ENCODE data around the gene NATD1. TPM values are rescaled to one million over a fixed set of nuclear protein-coding genes. Genes with fewer than 3 reads are reported as not detected.

NATD1 gene
- polyA plus RNA-seq, 2 of the 4 experiments (the other 2 are of a cell fraction): 1.1 to 1.6 TPM

DNA sequence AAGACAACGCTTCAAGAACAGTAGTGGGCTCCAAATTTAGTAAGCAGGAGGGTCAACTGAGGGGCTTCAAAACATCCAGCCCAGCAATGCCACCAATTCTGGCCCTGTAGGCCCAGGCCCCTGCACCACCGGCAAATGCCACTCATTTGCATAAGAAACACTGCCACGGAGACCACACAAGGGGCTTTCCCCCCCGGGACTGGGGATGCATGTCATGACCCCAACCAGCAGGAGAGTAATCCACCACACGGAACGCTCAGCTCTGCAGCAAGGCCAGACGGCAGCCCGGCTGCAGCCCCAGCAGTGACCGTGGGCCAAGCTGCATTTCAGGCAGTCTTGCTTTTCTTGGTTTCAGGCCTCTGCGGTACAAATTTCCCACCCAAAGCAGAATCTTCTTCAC lies 53.4 kb downstream of the NATD1 start:
- ATAC-seq: no peak

DNA sequence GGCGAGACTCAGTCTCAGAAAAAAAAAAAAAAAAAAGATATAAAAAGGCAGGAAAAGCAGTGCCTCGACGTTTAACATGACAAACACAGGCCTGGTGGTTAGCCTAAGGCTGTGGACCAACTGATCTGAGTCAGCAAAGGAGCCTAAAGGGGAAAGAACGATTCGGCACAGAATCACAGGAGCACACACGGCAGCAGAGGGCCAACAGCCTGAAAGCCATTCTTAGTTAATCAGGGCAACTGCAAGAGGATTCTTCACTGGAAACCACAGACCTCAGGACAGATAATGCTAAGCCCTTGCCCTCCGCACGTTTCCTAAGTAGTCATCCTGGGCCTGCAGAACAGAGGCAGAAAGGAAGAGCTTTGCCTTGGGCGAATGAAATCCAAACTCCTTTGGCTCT lies 53.9 kb downstream of the NATD1 start:
- no peak for DNase-seq (ENCODE audit: low read depth in 1 of 2, low spot score in 1 of 2)
- H3K4me3 ChIP-seq: no peak overlapping the region
- H3K4me1 ChIP-seq: no peaks in the 10 kb centered on the region
- CTCF ChIA-PET: interaction anchor here (1.5 to 2.3 kb wide), 2 partner anchors 9 to 14 kb away, joined by 3 to 4 read pairs; no protein-coding TSS in a partner anchor
- 81% methylated on average over 9 of the region's 9 CpGs for WGBS (ENCODE audit: missing lambda C conversion rate)
- no peak for ATAC-seq
- POLR2A ChIA-PET: no interaction called here
- TF ChIP-seq EP300 (IDR thresholded peaks at IDR 0.05) (no peak), CBX2 (IDR thresholded peaks at IDR 0.05; ENCODE audit: borderline replicate concordance, low read depth) (no peak), FOSB (CRISPR knock-in tag; IDR thresholded peaks at IDR 0.05) (no peak), MAFK (IDR thresholded peaks at IDR 0.05; ENCODE audit: partially characterized antibody) (no peak), RFX5 (IDR thresholded peaks at IDR 0.05) (no peak), NFE2L2 (conservative IDR thresholded peaks at IDR 0.05; ENCODE audit: low read length) (no peak), PHF8 (IDR thresholded peaks at IDR 0.05; ENCODE audit: borderline replicate concordance, low read depth) (no peak), HDAC2 (IDR thresholded peaks at IDR 0.05) (no peak), BHLHE40 (IDR thresholded peaks at IDR 0.05; ENCODE audit: low read depth, low read length) (no peak), JUN (IDR thresholded peaks at IDR 0.05) (no peak)
- TF ChIP-seq, protein P1, sequence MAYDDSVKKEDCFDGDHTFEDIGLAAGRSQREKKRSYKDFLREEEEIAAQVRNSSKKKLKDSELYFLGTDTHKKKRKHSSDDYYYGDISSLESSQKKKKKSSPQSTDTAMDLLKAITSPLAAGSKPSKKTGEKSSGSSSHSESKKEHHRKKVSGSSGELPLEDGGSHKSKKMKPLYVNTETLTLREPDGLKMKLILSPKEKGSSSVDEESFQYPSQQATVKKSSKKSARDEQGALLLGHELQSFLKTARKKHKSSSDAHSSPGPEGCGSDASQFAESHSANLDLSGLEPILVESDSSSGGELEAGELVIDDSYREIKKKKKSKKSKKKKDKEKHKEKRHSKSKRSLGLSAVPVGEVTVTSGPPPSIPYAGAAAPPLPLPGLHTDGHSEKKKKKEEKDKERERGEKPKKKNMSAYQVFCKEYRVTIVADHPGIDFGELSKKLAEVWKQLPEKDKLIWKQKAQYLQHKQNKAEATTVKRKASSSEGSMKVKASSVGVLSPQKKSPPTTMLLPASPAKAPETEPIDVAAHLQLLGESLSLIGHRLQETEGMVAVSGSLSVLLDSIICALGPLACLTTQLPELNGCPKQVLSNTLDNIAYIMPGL (CRISPR knock-in tag; IDR thresholded peaks at IDR 0.05; ENCODE audit: borderline replicate concordance): no peak
- TF ChIP-seq, protein P2, sequence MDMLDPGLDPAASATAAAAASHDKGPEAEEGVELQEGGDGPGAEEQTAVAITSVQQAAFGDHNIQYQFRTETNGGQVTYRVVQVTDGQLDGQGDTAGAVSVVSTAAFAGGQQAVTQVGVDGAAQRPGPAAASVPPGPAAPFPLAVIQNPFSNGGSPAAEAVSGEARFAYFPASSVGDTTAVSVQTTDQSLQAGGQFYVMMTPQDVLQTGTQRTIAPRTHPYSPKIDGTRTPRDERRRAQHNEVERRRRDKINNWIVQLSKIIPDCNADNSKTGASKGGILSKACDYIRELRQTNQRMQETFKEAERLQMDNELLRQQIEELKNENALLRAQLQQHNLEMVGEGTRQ (IDR thresholded peaks at IDR 0.05): no peak
- H3K27ac ChIP-seq: no peak overlapping the region
- H3K9me3 ChIP-seq: no peaks in the 10 kb centered on the region
- H3K4me2 ChIP-seq: no peak overlapping the region
- no peak for FAIRE-seq

More for the DNA sequence above, 53.4 kb downstream of the NATD1 start:
- DNase-seq (ENCODE audit: low read depth in 1 of 2, low spot score in 1 of 2) (no peak), FAIRE-seq (no peak)
- 89% methylated on average over 10 of the region's 10 CpGs for WGBS (ENCODE audit: missing lambda C conversion rate)
- POLR2A ChIA-PET: no interaction called here
- Histone ChIP-seq H3K27ac (no peak overlapping the region), H3K4me2 (no peak overlapping the region), H3K4me3 (no peak overlapping the region), H3K4me1 (no peaks in the 10 kb centered on the region), H3K9me3 (no peaks in the 10 kb centered on the region)
- CTCF ChIA-PET: interaction anchor here (1.0 to 2.3 kb wide), 5 partner anchors 10 to 157 kb away, joined by 3 to 8 read pairs (median 4); no protein-coding TSS in a partner anchor
- no peak for TF ChIP-seq HOXB13 (CRISPR knock-in tag; IDR thresholded peaks at IDR 0.05; ENCODE audit: low read depth)
- no peak for TF ChIP-seq POLR2AphosphoS2 (conservative IDR thresholded peaks at IDR 0.05; ENCODE audit: low read length)
- TF ChIP-seq, protein P3, sequence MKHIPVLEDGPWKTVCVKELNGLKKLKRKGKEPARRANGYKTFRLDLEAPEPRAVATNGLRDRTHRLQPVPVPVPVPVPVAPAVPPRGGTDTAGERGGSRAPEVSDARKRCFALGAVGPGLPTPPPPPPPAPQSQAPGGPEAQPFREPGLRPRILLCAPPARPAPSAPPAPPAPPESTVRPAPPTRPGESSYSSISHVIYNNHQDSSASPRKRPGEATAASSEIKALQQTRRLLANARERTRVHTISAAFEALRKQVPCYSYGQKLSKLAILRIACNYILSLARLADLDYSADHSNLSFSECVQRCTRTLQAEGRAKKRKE (CRISPR knock-in tag; IDR thresholded peaks at IDR 0.05; ENCODE audit: low read depth): no peak
- TF ChIP-seq MYC (IDR thresholded peaks at IDR 0.05; ENCODE audit: borderline replicate concordance, low read length): no peak
- TF ChIP-seq FOSB (CRISPR knock-in tag; IDR thresholded peaks at IDR 0.05): no peak
- TF ChIP-seq GATA3 (IDR thresholded peaks at IDR 0.05; ENCODE audit: borderline replicate concordance): no peak
- TF ChIP-seq, protein P4, sequence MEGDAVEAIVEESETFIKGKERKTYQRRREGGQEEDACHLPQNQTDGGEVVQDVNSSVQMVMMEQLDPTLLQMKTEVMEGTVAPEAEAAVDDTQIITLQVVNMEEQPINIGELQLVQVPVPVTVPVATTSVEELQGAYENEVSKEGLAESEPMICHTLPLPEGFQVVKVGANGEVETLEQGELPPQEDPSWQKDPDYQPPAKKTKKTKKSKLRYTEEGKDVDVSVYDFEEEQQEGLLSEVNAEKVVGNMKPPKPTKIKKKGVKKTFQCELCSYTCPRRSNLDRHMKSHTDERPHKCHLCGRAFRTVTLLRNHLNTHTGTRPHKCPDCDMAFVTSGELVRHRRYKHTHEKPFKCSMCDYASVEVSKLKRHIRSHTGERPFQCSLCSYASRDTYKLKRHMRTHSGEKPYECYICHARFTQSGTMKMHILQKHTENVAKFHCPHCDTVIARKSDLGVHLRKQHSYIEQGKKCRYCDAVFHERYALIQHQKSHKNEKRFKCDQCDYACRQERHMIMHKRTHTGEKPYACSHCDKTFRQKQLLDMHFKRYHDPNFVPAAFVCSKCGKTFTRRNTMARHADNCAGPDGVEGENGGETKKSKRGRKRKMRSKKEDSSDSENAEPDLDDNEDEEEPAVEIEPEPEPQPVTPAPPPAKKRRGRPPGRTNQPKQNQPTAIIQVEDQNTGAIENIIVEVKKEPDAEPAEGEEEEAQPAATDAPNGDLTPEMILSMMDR (IDR thresholded peaks at IDR 0.05): no peak
- no peak for TF ChIP-seq PHF8 (IDR thresholded peaks at IDR 0.05; ENCODE audit: borderline replicate concordance, low read depth)
- TF ChIP-seq CHD2 (IDR thresholded peaks at IDR 0.05; ENCODE audit: low read length, partially characterized antibody): no peak
- no peak for TF ChIP-seq NPAS2 (CRISPR knock-in tag; IDR thresholded peaks at IDR 0.05; ENCODE audit: borderline replicate concordance)
- no peak for TF ChIP-seq EHF (CRISPR knock-in tag; IDR thresholded peaks at IDR 0.05)
- TF ChIP-seq HEYL (CRISPR knock-in tag; IDR thresholded peaks at IDR 0.05): no peak
- no peak for TF ChIP-seq HOXB5 (CRISPR knock-in tag; IDR thresholded peaks at IDR 0.05)
- TF ChIP-seq POLR2A (IDR thresholded peaks at IDR 0.05; ENCODE audit: low read length): no peak
- TF ChIP-seq RNF2 (IDR thresholded peaks at IDR 0.05; ENCODE audit: borderline replicate concordance, low read depth): no peak
- no peak for TF ChIP-seq BHLHE40 (IDR thresholded peaks at IDR 0.05; ENCODE audit: low read depth, low read length)

All from A549 (cell line).